Measurements from ENCODE around the gene PGR.

GRCh38 chr11:101034076-101034475 lies 95.5 kb downstream of the PGR start:
- no peak for TF ChIP-seq CTCF (IDR thresholded peaks at IDR 0.05; ENCODE audit: low read depth, low read length)
- TF ChIP-seq EZH2phosphoT487 (IDR thresholded peaks at IDR 0.05; ENCODE audit: low read depth): no peak

Measured in OCI-LY3 (cell line).